Activated CD4-positive, alpha-beta T cell treated with anti-CD3 and anti-CD28 coated beads, Interleukin-2, Interleukin-6, amounts not matched to agents 100 ng/mL and 50 ng/mL, durations not matched to agents 16 hours and 8 hours (primary cell): ENCODE results near the gene ALAS1.

Experiments
- DNase-seq: peaks from one replicate; pipeline ENCODE4 v3.0.0-alpha.2; 2020

Gene ALAS1

GRCh38 chr3:52256159-52256558, 58.2 kb downstream of the ALAS1 start:
- DNase-seq: no peak

GRCh38 chr3:52256622-52257021, 58.7 kb downstream of the ALAS1 start:
- no peak for DNase-seq

- DNase-seq: no peak
Observed at GRCh38 chr3:52257911-52258310, 60.0 kb downstream of the ALAS1 start.

- DNase-seq: no peak
Observed at GRCh38 chr3:52259035-52259434, 61.1 kb downstream of the ALAS1 start.

GRCh38 chr3:52259448-52259847, 61.5 kb downstream of the ALAS1 start:
- DNase-seq: no peak

- no peak for DNase-seq
Observed at GRCh38 chr3:52262447-52262846, 64.5 kb downstream of the ALAS1 start.
